Measurements from ENCODE around the gene C2orf81. TPM values are rescaled to one million over a fixed set of nuclear protein-coding genes. Genes with fewer than 3 reads are reported as not detected.
"Not testable (repeated sequence)": the region's sequence is repeated elsewhere in the genome, so short reads cannot be mapped to it uniquely, and the experiment has no call there.

The C2orf81 gene
- total RNA-seq, 1 donor: 0.86 TPM

GRCh38 chr2:74448771-74449170 lies 27.4 kb upstream of the C2orf81 start:
- DNase-seq (ENCODE audit: low read depth): no peak
- no peak overlapping the region for H3K4me3 ChIP-seq (ENCODE audit: low read depth, low read length)

DNA sequence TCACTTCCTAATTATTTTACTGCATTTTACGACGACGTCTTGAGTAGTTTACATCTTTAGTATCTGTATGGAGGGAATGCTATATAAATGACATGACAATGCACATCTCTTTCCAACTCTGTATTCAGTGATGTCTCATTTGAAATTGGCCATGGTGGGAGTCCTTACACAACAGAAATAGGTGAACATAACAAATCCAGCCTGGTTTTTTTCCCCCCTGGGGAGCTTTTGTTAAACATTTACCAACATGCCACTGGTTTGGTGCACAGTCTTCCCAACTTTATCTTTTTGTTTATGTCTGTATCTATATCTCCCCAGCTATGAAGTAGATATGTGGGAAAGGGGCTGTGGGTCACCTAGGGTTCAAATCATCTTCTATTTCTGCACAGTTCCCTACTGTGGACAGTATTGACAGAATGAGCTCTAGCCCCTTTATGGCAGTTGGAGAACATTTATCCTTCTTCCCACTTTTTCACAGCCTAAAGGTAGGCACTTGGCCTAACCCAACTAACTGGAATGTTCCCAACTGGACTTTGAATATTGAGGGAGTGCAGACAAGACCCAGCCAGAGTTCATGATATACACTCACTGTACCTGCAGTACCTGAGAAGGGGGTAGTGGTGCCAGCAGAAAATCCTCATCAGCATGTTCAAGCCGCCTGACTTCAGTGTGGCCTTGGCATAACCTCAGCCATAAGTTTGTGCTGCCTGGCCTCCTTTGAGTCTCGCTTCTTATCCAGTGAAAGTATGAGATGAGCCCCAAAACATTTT lies 26.0 kb upstream of the C2orf81 start:
- no peak overlapping the region for H3K4me3 ChIP-seq (ENCODE audit: low read depth, low read length)
- no peak for TF ChIP-seq CTCF (IDR thresholded peaks at IDR 0.05; ENCODE audit: insufficient read depth, low read depth, low read length)
- no peak for DNase-seq (ENCODE audit: low read depth)

More at GRCh38 chr2:74448771-74449170, 27.4 kb upstream of the C2orf81 start:
- no peak for TF ChIP-seq CTCF (IDR thresholded peaks at IDR 0.05; ENCODE audit: insufficient read depth, low read depth, low read length)

DNA sequence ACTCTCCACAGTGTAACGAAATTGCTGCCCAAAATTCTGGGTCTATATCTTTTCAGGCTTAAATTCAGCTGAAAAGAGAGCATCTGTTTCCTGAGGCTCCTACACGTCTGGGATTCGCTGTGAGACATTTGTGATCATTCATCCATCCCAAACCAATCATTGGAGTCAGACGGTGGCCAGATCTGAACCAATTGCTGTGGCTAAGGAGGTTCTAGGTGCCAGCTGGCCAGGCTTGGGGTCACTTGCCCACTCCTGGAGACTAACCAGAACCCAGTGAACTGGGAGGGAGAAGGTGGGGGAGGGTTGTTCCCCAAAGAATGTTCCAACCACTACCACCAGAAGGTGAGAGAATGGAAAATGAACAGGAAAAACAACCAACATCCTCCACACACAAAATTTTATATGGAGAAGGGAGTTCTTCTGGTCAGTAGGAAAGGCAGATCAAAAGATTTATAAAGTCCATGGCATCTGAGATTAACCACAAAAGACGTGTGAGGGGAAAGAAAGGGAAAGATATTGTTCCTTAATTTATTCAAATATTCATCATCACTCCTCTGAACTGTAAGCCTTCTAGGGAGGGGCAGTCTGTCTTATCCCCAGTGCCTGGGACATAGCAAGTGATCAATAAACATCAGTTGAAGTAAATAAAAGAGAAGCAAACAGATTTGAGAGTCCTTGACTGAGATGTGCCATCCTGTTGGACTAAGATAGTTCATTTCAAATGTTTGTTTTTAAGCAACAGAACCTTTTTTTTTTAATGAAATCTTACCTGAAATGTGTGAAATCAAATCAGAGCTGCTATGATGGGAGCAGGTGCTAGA lies 23.3 kb upstream of the C2orf81 start:
- TF ChIP-seq CTCF (IDR thresholded peaks at IDR 0.05; ENCODE audit: insufficient read depth, low read depth, low read length): no peak
- no peak for DNase-seq (ENCODE audit: low read depth)
- H3K4me3 ChIP-seq (ENCODE audit: low read depth, low read length): no peak overlapping the region

- DNase-seq (ENCODE audit: low read depth): not testable (repeated sequence)
Measured at GRCh38 chr2:74442483-74443297, 21.3 kb upstream of the C2orf81 start.

DNA sequence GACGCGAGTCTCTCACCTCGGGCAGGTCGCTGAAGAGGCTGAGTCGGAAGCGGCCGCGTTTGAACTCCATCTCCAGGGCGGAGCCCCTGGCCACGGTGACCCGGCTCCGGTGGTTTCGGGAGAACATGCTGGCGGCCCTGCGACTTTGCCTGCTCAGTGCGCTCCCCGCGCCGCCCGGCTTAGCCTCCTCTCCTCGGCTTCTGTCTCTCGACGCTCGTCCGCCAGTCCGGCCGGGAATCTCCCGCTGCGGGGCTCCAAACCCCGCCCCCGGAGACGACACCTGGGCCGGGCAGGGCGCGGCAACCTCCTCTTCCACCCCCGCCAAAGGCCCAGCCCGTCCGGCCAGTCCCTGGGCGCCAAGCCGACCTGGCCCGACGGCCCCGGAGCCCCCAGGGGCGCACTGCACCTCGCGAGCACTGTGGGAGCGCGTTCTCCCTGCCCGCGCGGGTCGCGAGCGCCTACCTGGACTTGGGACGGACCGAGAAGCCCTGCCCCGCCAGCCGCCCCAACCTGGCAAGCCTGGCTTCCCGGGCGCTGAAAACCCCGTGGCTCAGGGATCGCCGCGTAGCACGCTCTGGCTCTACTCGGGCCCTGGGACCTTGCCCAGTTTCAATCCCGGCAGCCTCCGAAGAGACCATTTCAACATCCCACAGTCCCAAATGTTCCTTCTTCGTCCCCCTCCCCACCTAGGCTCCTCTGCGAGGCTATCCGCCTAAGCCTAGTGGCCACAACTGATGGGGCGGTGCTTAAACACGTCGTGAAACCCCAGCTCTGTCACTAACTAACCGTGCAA lies 20.5 kb upstream of the C2orf81 start, which contains the start of gene RTKN:
RTKN (minus strand) TSS at position 248 of the 793 bp plus-strand sequence; CDS start at position 127, 121 bp downstream.
- DNase-seq (ENCODE audit: low read depth): no peak
- TF ChIP-seq CTCF (IDR thresholded peaks at IDR 0.05; ENCODE audit: insufficient read depth, low read depth, low read length): no peak
- H3K4me3 ChIP-seq (ENCODE audit: low read depth, low read length): peak within 1 kb of the TSS; percentile 59

More at GRCh38 chr2:74442483-74443297, 21.3 kb upstream of the C2orf81 start:
- H3K4me3 ChIP-seq (ENCODE audit: low read depth, low read length): not testable (repeated sequence)

DNA sequence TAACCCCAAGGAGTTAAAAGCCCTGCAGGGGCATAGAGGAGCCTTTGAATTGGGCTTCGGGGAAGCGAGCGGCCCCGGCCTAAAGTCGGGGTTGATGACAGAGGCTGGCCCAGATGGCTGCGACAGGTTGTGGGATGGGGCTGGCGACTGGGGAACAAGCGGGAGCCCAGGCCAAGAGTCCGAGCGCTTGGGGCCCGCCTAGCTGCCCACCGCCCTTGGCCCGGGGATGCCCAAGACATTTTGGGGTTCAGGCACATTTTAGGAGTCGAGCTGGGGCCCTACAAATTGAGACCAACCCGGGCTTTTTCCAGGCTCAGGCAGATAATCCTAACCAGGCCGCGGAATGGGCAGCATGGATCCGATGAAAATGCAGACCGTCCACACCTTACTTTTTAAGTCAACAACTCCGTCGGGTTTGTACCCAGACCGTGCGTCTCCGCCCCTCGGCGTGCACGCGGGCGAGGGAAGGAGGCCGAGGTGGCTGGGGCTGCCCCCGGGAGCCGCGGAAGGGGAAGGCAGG lies 19.8 kb upstream of the C2orf81 start:
- no peak for TF ChIP-seq CTCF (IDR thresholded peaks at IDR 0.05; ENCODE audit: insufficient read depth, low read depth, low read length)
- DNase-seq (ENCODE audit: low read depth): no peak
- H3K4me3 ChIP-seq (ENCODE audit: low read depth, low read length): no peak overlapping the region

Measured in fibroblast of villous mesenchyme (primary cell).